HCT116 (cell line): ENCODE measurements around the gene LCA5L. TPM values are rescaled to one million over a fixed set of nuclear protein-coding genes. Genes with fewer than 3 reads are reported as not detected.
"Not testable (repeated sequence)": the region's sequence is repeated elsewhere in the genome, so short reads cannot be mapped to it uniquely, and the experiment has no call there.

ENCODE experiments used
- ATAC-seq: fragments of 200-7000 bp; cut with Tn5 transposase; 2 replicates; pipeline ENCODE4 v1.9.1; 2020; ENCODE audit warnings: mild to moderate bottlenecking, moderate library complexity
- BruUV-seq: library from RNA; stranded (reverse); fragments of 400-500 nt; replicated peaks from 2 replicates; lab custom pipeline; 2021; lab: Mats Ljungman, UMichigan
- CTCF ChIA-PET: fragments of 300-600 bp; sonication (Branson Sonifier 250); formaldehyde crosslinking; loops from one replicate; lab custom pipeline; 2021; ENCODE audit warnings: antibody characterized with exemption; lab: Charles Lee
- POLR2A ChIA-PET: fragments of 300-600, 350-600 bp; sonication (Branson Sonifier 250); formaldehyde crosslinking; loops from one replicate; lab custom pipeline; 2021; ENCODE audit warnings: antibody characterized with exemption; lab: Charles Lee
- RAD21 ChIA-PET, 2 experiments: fragments of 300-600 bp; sonication (Branson Sonifier 250); formaldehyde crosslinking; loops; one replicate each; lab custom pipeline; 2023; ENCODE audit warnings: low total read pairs in 2 of 2; ENCODE audit not compliant: uncharacterized antibody in 2 of 2, unreplicated experiment in 2 of 2, low non-redundant PET in 1 of 2; lab: Charles Lee
- DNase-seq: peaks from one replicate; pipeline ENCODE4 v3.0.0-alpha.2; 2010; ENCODE audit warnings: low read depth, low spot score
- H2AFZ ChIP-seq: fragments of 200-600 bp; shearing (Covaris generic), sonication (generic); 2 replicates; pipeline ENCODE4 v1.6.1; 2017; ENCODE audit warnings: low read depth, mixed run types, mixed read lengths, antibody characterized with exemption, low read length; ENCODE audit not compliant: poor library complexity, severe bottlenecking
- H3K27ac ChIP-seq: 2 replicates; pipeline ENCODE4 v1.5.1; 2012; ENCODE audit warnings: low read depth, low read length
- H3K27me3 ChIP-seq: fragments of 200-600 bp; sonication (generic); 2 replicates; pipeline ENCODE4 v1.6.1; 2016; ENCODE audit warnings: mixed run types, low read length, mixed read lengths; ENCODE audit not compliant: insufficient read depth
- H3K36me3 ChIP-seq, 2 experiments: fragments of 200-500 bp in 1 of 2; fragments of 200-600 bp in 1 of 2; sonication (Bioruptor generic) in 1 of 2; sonication (generic) in 1 of 2; 2 replicates each; pipeline versions ENCODE4 v1.5.1 to v1.6.1; 2014 to 2016; ENCODE audit warnings: low read length in 2 of 2, inconsistent platforms in 1 of 2, mixed read lengths in 1 of 2, mixed run types in 1 of 2; ENCODE audit not compliant: insufficient read depth in 2 of 2, control insufficient read depth in 1 of 2
- H3K4me1 ChIP-seq, 2 experiments: fragments of 200-600 bp in 1 of 2; sonication (generic) in 1 of 2; 2 replicates each; pipeline versions ENCODE4 v1.5.1 to v1.6.1; 2012 to 2017; ENCODE audit warnings: low read length in 2 of 2, inconsistent platforms in 1 of 2, mild to moderate bottlenecking in 1 of 2, mixed read lengths in 1 of 2, mixed run types in 1 of 2, moderate library complexity in 1 of 2; ENCODE audit not compliant: insufficient read depth in 2 of 2, control insufficient read depth in 1 of 2
- H3K4me2 ChIP-seq: fragments of 200-600 bp; sonication (generic); 2 replicates; pipeline ENCODE4 v1.6.1; 2017; ENCODE audit warnings: mixed run types, low read length, mixed read lengths
- H3K4me3 ChIP-seq, 2 experiments: fragments of 200-600 bp in 1 of 2; sonication (generic) in 1 of 2; replicated peaks in 1 of 2; 2 replicates each; pipeline ENCODE4 v1.5.1; 2011 to 2016; ENCODE audit warnings: low read length in 2 of 2, control low read depth in 1 of 2, low read depth in 1 of 2, mild to moderate bottlenecking in 1 of 2, mixed read lengths in 1 of 2, mixed run types in 1 of 2
- H3K79me2 ChIP-seq: fragments of 200-600 bp; sonication (generic); 2 replicates; pipeline ENCODE4 v1.6.1; 2017; ENCODE audit warnings: mild to moderate bottlenecking, mixed run types, low read length, moderate library complexity, mixed read lengths; ENCODE audit not compliant: insufficient read depth
- H3K9ac ChIP-seq: fragments of 200-600 bp; sonication (generic); 2 replicates; pipeline ENCODE4 v1.6.1; 2016; ENCODE audit warnings: low read length, mixed read lengths
- H3K9me2 ChIP-seq: fragments of 200-600 bp; sonication (generic), shearing (Covaris generic); 2 replicates; pipeline ENCODE4 v1.6.1; 2017; ENCODE audit warnings: mixed run types, mild to moderate bottlenecking, moderate library complexity; ENCODE audit not compliant: insufficient read depth
- H3K9me3 ChIP-seq, 2 experiments: fragments of 200-500 bp in 1 of 2; fragments of 200-600 bp in 1 of 2; sonication (Bioruptor generic) in 1 of 2; sonication (generic) in 1 of 2; 2 replicates each; pipeline ENCODE4 v1.6.1; 2014 to 2017; ENCODE audit warnings: low read length in 2 of 2, mixed read lengths in 2 of 2, inconsistent platforms in 1 of 2, low read depth in 1 of 2, mild to moderate bottlenecking in 1 of 2, mixed run types in 1 of 2, moderate library complexity in 1 of 2; ENCODE audit not compliant: control insufficient read depth in 1 of 2, insufficient read depth in 1 of 2
- H4K20me1 ChIP-seq: fragments of 200-600 bp; sonication (generic), shearing (Covaris generic); 2 replicates; pipeline ENCODE4 v1.6.1; 2017; ENCODE audit warnings: mixed run types, mild to moderate bottlenecking, moderate library complexity; ENCODE audit not compliant: insufficient read depth
- EGR1 ChIP-seq: IDR thresholded peaks from 2 replicates; pipeline ENCODE4 v1.6.1; 2012; ENCODE audit warnings: low read depth
- ELF1 ChIP-seq: IDR thresholded peaks from 2 replicates; pipeline ENCODE4 v1.6.1; 2012; ENCODE audit warnings: low read depth, borderline replicate concordance
- EZH2 ChIP-seq: fragments of 200-600 bp; sonication (generic); IDR thresholded peaks from 2 replicates; pipeline ENCODE4 v1.6.1; 2017; ENCODE audit warnings: antibody characterized with exemption, mixed run types
- EZH2phosphoT487 ChIP-seq: fragments of 200-600 bp; IDR thresholded peaks from 2 replicates; pipeline ENCODE4 v1.6.1; 2018; ENCODE audit warnings: antibody characterized with exemption, borderline replicate concordance
- FOSL1 ChIP-seq: IDR thresholded peaks from 2 replicates; pipeline ENCODE4 v1.6.1; 2012; ENCODE audit warnings: low read depth
- JUND ChIP-seq: IDR thresholded peaks from 2 replicates; pipeline ENCODE4 v1.6.1; 2012
- POLR2A ChIP-seq: IDR thresholded peaks from 2 replicates; pipeline ENCODE4 v1.7.0; 2011; ENCODE audit warnings: borderline replicate concordance; ENCODE audit not compliant: insufficient read depth, insufficient read length; ENCODE audit errors: extremely low read depth
- POLR2AphosphoS5 ChIP-seq: IDR thresholded peaks from 2 replicates; pipeline ENCODE4 v1.6.1; 2011; ENCODE audit warnings: mild to moderate bottlenecking, low read depth, low read length, moderate library complexity
- RAD21 ChIP-seq: IDR thresholded peaks from 2 replicates; pipeline ENCODE4 v1.6.1; 2012; ENCODE audit warnings: low read depth, mild to moderate bottlenecking
- SIN3A ChIP-seq: IDR thresholded peaks from 2 replicates; pipeline ENCODE4 v1.6.1; 2012; ENCODE audit warnings: low read depth
- SP1 ChIP-seq: IDR thresholded peaks from 2 replicates; pipeline ENCODE4 v1.6.1; 2012; ENCODE audit warnings: low read depth
- SRF ChIP-seq: IDR thresholded peaks from 2 replicates; pipeline ENCODE4 v1.6.1; 2012; ENCODE audit warnings: low read depth
- TCF7L2 ChIP-seq: IDR thresholded peaks from 2 replicates; pipeline ENCODE4 v1.7.0; 2011; ENCODE audit warnings: borderline replicate concordance, inconsistent platforms; ENCODE audit not compliant: insufficient read depth, insufficient read length; ENCODE audit errors: extremely low read depth
- YY1 ChIP-seq: IDR thresholded peaks from 2 replicates; pipeline ENCODE4 v1.6.1; 2011; ENCODE audit warnings: low read length, low read depth, moderate library complexity, mild to moderate bottlenecking; ENCODE audit not compliant: insufficient replicate concordance; ENCODE audit errors: extremely low read depth
- ZNF274 ChIP-seq: fragments of 200-500 bp; sonication (Bioruptor generic); IDR thresholded peaks from 2 replicates; pipeline ENCODE4 v1.6.1; 2014; ENCODE audit warnings: mild to moderate bottlenecking, low read depth, low read length, inconsistent platforms
- intact Hi-C: fragments of 100-400 bp; cut with micrococcal nuclease; formaldehyde crosslinking; loops from 2 replicates; pipeline ENCODE4 v1.10.0; 2022
- total RNA-seq: library from RNA; stranded (reverse); gene quantifications from one replicate; pipeline ENCODE4 v1.2.1, GENCODE V29; 2021; ENCODE audit not compliant: unreplicated experiment
- TF ChIP-seq, protein P1 (sequence below): IDR thresholded peaks from 2 replicates; pipeline ENCODE4 v1.6.1; 2012
- TF ChIP-seq, protein P2 (sequence below): IDR thresholded peaks from 2 replicates; pipeline ENCODE4 v1.6.1; 2011; ENCODE audit warnings: mild to moderate bottlenecking, low read length, moderate library complexity; ENCODE audit not compliant: insufficient replicate concordance; ENCODE audit errors: extremely low read depth
- TF ChIP-seq, protein P3 (sequence below), 3 experiments: fragments of 200-600 bp in 1 of 3; sonication (generic) in 1 of 3; IDR thresholded peaks in 2 of 3; conservative IDR thresholded peaks in 1 of 3; 2 replicates each; pipeline ENCODE4 v1.5.1; 2012 to 2017; ENCODE audit warnings: low read depth in 2 of 3, low read length in 2 of 3, antibody characterized with exemption in 1 of 3, borderline replicate concordance in 1 of 3, control low read depth in 1 of 3, mild to moderate bottlenecking in 1 of 3, mixed read lengths in 1 of 3, mixed run types in 1 of 3, moderate library complexity in 1 of 3; ENCODE audit not compliant: insufficient read depth in 1 of 3

Gene LCA5L
- total RNA-seq, 1 experiment from 2014 or later: 1.9 TPM

DNA sequence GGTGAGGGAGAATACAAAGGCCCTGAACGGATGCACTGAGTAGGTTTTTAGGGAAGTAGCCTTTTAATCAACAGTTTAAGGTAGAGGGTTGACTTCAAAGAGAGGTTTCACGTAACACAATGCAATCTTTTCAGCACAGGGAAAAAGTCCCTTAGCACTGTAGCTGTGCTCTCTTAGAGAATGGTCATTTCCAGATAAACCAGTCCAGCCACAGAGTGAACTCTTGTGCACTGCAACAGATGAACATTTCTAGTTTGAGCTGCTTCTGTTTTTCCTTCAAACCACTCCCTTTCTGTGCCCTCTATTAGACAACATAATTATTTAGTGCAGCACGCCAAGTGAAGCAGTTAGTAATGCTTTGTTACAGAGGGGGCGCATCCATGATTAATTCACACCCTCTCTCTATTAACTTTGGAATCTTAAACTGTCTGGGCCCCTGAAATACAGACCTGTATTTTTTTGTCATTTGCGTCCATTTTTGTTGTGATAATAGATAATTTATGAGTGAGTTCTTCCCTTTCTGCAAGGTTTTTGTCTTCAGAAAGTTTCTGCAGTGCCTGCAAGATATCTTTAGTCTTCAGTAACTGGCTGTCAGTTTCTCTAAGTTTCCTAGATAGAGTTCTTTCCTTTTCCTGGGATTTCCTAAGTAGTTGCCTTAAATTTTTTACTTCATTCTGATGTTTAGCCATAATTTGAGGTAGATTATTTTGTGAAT lies 22.9 kb downstream of the LCA5L start:
- intact Hi-C loops: no loop called here
- no peak for ATAC-seq
- POLR2A ChIA-PET: no interaction called here

DNA sequence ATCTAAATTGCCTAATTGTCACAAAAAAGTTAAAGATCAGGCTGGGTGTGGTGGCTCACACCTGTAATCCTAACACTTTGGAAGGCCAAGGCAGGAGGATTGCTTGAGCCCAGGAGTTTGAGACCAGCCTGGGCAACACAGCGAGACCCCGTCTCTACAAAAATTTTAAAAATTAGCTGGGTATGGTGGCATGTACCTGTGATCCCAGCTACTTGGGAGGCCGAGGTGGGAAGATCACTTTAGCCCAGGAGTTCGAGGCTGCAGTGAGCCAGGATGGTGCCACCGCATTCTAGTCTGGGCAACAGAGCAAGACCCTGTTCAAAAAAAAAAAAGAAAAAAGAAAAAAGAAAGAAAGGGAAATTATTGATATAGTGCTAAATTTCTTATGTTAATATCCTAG lies 26.4 kb downstream of the LCA5L start:
- H3K79me2 ChIP-seq, DNase-seq, POLR2A ChIA-PET, intact Hi-C loops, H3K27ac ChIP-seq, H3K9me3 ChIP-seq, H3K4me3 ChIP-seq, H3K27me3 ChIP-seq, RAD21 ChIA-PET, CTCF ChIA-PET, H4K20me1 ChIP-seq, H3K4me2 ChIP-seq, H3K9ac ChIP-seq, H3K9me2 ChIP-seq, H3K4me1 ChIP-seq, BruUV-seq, ATAC-seq, H2AFZ ChIP-seq, H3K36me3 ChIP-seq: not testable (repeated sequence)

More for the DNA sequence above, 22.9 kb downstream of the LCA5L start:
- Histone ChIP-seq H4K20me1 (no peaks in the 10 kb centered on the region), H3K4me1 (no peaks in the 10 kb centered on the region), H3K9me3 (no peaks in the 10 kb centered on the region), H3K36me3 (no peaks in the 10 kb centered on the region), H3K27me3 (no peaks in the 10 kb centered on the region), H3K4me3 (no peak overlapping the region), H3K79me2 (no peaks in the 10 kb centered on the region), H3K9me2 (no peaks in the 10 kb centered on the region), H3K27ac (no peak overlapping the region), H3K4me2 (no peak overlapping the region), H2AFZ (no peak overlapping the region), H3K9ac (no peak overlapping the region)
- BruUV-seq: no TSS peak
- ChIA-PET CTCF (interaction anchor here (2.4 kb wide), 1 partner anchor 19 kb away, joined by 6 read pairs; no protein-coding TSS in a partner anchor), RAD21 (no interaction called here)
- DNase-seq: no peak
- TF ChIP-seq RAD21 (no peak), TCF7L2 (no peak), POLR2A (no peak), EZH2phosphoT487 (no peak), FOSL1 (no peak), SRF (no peak), EGR1 (no peak), JUND (no peak), ELF1 (no peak), ZNF274 (no peak), SIN3A (no peak), POLR2AphosphoS5 (no peak), EZH2 (no peak), SP1 (no peak), YY1 (no peak)
- TF ChIP-seq, protein P1, sequence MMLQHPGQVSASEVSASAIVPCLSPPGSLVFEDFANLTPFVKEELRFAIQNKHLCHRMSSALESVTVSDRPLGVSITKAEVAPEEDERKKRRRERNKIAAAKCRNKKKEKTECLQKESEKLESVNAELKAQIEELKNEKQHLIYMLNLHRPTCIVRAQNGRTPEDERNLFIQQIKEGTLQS: no peak
- TF ChIP-seq, protein P2, sequence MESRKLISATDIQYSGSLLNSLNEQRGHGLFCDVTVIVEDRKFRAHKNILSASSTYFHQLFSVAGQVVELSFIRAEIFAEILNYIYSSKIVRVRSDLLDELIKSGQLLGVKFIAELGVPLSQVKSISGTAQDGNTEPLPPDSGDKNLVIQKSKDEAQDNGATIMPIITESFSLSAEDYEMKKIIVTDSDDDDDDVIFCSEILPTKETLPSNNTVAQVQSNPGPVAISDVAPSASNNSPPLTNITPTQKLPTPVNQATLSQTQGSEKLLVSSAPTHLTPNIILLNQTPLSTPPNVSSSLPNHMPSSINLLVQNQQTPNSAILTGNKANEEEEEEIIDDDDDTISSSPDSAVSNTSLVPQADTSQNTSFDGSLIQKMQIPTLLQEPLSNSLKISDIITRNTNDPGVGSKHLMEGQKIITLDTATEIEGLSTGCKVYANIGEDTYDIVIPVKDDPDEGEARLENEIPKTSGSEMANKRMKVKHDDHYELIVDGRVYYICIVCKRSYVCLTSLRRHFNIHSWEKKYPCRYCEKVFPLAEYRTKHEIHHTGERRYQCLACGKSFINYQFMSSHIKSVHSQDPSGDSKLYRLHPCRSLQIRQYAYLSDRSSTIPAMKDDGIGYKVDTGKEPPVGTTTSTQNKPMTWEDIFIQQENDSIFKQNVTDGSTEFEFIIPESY: no peak
- TF ChIP-seq, protein P3, sequence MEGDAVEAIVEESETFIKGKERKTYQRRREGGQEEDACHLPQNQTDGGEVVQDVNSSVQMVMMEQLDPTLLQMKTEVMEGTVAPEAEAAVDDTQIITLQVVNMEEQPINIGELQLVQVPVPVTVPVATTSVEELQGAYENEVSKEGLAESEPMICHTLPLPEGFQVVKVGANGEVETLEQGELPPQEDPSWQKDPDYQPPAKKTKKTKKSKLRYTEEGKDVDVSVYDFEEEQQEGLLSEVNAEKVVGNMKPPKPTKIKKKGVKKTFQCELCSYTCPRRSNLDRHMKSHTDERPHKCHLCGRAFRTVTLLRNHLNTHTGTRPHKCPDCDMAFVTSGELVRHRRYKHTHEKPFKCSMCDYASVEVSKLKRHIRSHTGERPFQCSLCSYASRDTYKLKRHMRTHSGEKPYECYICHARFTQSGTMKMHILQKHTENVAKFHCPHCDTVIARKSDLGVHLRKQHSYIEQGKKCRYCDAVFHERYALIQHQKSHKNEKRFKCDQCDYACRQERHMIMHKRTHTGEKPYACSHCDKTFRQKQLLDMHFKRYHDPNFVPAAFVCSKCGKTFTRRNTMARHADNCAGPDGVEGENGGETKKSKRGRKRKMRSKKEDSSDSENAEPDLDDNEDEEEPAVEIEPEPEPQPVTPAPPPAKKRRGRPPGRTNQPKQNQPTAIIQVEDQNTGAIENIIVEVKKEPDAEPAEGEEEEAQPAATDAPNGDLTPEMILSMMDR (IDR thresholded peaks at IDR 0.05 in 2 of 3, conservative IDR thresholded peaks at IDR 0.05 in 1 of 3; ENCODE audit: borderline replicate concordance in 1 of 3, insufficient read depth in 1 of 3, low read depth in 2 of 3, low read length in 2 of 3): no peak
